ENCODE measurements around the gene TINAGL1.
A peak's percentile ranks its signal among the peaks of the same experiment; 100 is the strongest.

Gene TINAGL1, protein sequence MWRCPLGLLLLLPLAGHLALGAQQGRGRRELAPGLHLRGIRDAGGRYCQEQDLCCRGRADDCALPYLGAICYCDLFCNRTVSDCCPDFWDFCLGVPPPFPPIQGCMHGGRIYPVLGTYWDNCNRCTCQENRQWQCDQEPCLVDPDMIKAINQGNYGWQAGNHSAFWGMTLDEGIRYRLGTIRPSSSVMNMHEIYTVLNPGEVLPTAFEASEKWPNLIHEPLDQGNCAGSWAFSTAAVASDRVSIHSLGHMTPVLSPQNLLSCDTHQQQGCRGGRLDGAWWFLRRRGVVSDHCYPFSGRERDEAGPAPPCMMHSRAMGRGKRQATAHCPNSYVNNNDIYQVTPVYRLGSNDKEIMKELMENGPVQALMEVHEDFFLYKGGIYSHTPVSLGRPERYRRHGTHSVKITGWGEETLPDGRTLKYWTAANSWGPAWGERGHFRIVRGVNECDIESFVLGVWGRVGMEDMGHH

DNA sequence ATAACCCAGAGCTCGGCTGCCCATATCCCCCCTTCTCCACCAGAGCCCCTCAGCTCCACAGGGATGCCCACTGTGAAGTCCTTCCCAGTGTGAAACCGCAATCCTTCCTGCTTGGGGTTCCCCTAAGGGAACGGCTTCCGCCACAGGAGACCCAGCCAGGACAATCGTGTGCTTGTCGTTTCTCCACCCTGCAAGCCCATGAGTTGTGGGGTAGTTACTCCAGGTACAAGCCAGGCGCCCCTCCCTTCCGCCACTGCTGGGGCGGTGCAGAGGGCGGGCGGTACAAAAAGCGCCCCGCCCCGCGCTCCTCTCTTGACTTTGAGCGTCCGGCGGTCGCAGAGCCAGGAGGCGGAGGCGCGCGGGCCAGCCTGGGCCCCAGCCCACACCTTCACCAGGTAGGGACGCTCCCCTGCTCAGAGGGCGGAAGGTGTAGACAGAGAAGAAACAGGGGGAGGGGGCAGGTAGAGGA, at the start of gene TINAGL1:
TINAGL1 (plus strand) TSS at position 315 of the 469 bp plus-strand sequence. CDS start 634 bp downstream, outside the sequence.
- DNase-seq (no peak), ATAC-seq (replicated peaks) (peak; percentile 54 to 62)
- H3K27ac Mint-ChIP-seq, result peak within 1 kb of the TSS; percentile 49
- peak within 1 kb of the TSS in 1 of 2 donors; percentile 0 for H3K4me3 Mint-ChIP-seq
- peaks cover 14 to 25% of the 10 kb centered on the region in 2 donors for H3K27me3 Mint-ChIP-seq
- peaks cover 14 to 15% of the 10 kb centered on the region in 2 donors for H3K4me1 Mint-ChIP-seq
- no peaks in the 10 kb centered on the region for H3K36me3 Mint-ChIP-seq
- no peaks in the 10 kb centered on the region for H3K9me3 Mint-ChIP-seq

DNA sequence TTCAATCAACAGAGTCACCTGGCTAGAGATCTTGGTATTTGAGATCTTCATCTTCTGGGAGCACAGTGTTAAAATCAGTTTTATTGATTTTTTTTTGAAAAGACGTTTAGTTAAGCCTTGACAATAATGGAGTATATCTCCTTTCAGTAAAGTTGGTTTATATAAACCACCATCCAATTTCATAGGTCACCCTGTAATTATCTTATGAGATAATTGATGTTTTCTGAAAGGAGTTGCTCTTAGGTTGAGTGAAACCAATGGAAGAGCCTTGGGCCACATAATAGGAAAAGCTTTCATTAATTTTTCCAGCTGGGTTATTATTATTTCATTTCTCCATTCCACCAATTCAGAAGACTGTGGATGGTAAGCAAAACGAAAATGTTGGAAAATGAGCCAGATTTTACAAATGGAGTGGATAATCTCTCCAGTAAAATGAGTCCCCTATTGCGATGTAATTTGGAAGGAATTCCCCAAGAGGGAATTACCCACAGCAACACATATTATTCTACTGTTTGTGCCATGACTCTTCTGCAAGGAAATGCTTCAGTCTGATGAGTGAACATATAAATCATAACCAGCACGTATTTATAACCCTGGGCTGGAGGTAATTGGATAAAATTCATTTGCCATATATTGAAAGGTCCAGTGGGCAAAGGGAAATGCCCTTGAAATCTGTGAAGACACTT, 46.2 kb upstream of the TINAGL1 start:
- DNase-seq, result no peak
- Mint-ChIP-seq H3K36me3 (no peaks in the 10 kb centered on the region), H3K4me1 (peaks cover 0 to 5% of the 10 kb centered on the region in 2 donors), H3K27ac (no peak overlapping the region), H3K27me3 (peaks cover 4 to 8% of the 10 kb centered on the region in 2 donors), H3K4me3 (no peak overlapping the region), H3K9me3 (no peaks in the 10 kb centered on the region)
- no peak for ATAC-seq (replicated peaks)

GRCh38 chr1:31531177-31531999, 44.9 kb upstream of the TINAGL1 start:
- Mint-ChIP-seq H3K4me1 (peaks cover 3 to 12% of the 10 kb centered on the region in 2 donors), H3K36me3 (no peaks in the 10 kb centered on the region), H3K27me3 (peaks cover 8 to 9% of the 10 kb centered on the region in 2 donors), H3K9me3 (no peaks in the 10 kb centered on the region), H3K4me3 (no peak overlapping the region), H3K27ac (no peak overlapping the region)
- no peak for DNase-seq
- no peak for ATAC-seq (replicated peaks)

DNA sequence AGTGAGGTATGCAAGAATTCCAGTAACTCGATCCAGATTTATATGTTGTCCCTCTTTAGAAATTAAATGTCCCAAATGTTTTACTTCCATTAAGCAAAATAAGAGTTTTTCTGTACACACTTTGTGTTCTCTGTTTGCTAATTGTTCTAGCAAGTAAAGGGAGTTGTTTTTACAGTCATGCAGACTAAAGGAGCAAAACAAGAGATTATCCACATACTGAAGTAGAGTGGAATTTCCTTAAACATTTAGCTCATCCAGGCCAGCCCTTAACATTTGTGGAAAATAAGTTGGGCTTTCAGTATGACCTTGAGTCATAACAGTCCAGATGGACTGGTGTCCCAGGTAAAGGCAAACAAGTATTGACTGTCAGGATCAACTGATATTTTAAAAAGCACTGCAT, 44.1 kb upstream of the TINAGL1 start:
- H3K27ac Mint-ChIP-seq, result no peak overlapping the region
- no peak for ATAC-seq (replicated peaks)
- H3K27me3 Mint-ChIP-seq, result peaks cover 8 to 9% of the 10 kb centered on the region in 2 donors
- no peaks in the 10 kb centered on the region for H3K9me3 Mint-ChIP-seq
- H3K4me3 Mint-ChIP-seq, result no peak overlapping the region
- H3K36me3 Mint-ChIP-seq, result no peaks in the 10 kb centered on the region
- H3K4me1 Mint-ChIP-seq, result peaks cover 3 to 14% of the 10 kb centered on the region in 2 donors
- DNase-seq, result no peak

GRCh38 chr1:31535561-31535960, 40.8 kb upstream of the TINAGL1 start:
- H3K36me3 Mint-ChIP-seq, result no peaks in the 10 kb centered on the region
- H3K27me3 Mint-ChIP-seq, result peaks cover 8 to 9% of the 10 kb centered on the region in 2 donors
- no peak for DNase-seq
- H3K9me3 Mint-ChIP-seq, result no peaks in the 10 kb centered on the region
- no peak for ATAC-seq (replicated peaks)
- peaks cover 3 to 9% of the 10 kb centered on the region in 2 donors for H3K4me1 Mint-ChIP-seq
- peak overlapping the region in 1 of 2 donors; percentile 57 for H3K4me3 Mint-ChIP-seq
- no peak overlapping the region for H3K27ac Mint-ChIP-seq

GRCh38 chr1:31539329-31539728, 37.0 kb upstream of the TINAGL1 start:
- H3K27ac Mint-ChIP-seq, result no peak overlapping the region
- peaks cover 3 to 4% of the 10 kb centered on the region in 2 donors for H3K36me3 Mint-ChIP-seq
- H3K4me1 Mint-ChIP-seq, result peaks cover 3 to 9% of the 10 kb centered on the region in 2 donors
- no peak for ATAC-seq (replicated peaks)
- peaks cover 8 to 15% of the 10 kb centered on the region in 2 donors for H3K27me3 Mint-ChIP-seq
- peaks cover 6 to 9% of the 10 kb centered on the region in 2 donors for H3K9me3 Mint-ChIP-seq
- no peak overlapping the region for H3K4me3 Mint-ChIP-seq
- no peak for DNase-seq

DNA sequence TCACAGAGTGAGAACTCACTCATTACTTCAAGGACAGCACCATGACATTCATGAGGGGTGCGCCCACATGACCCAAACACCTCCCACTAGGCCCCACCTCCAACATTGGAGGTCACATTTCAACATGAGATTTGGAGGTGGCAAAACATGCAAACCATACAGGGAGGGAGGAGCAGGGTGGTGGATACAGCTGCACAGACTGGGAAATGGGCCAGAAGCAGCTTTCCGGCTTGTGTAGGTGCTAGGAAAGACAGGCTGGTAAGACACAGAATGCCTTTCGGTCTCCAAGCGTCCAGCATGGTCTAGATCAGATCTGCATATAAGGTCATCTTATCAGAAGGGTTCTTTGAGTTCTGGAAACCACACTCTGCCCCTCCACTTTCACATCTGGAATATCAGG, 35.1 kb upstream of the TINAGL1 start:
- ATAC-seq (replicated peaks) (no peak), DNase-seq (no peak)
- H3K9me3 Mint-ChIP-seq, result peaks cover 6 to 9% of the 10 kb centered on the region in 2 donors
- peaks cover 1 to 4% of the 10 kb centered on the region in 2 donors for H3K4me1 Mint-ChIP-seq
- peaks cover 3 to 4% of the 10 kb centered on the region in 2 donors for H3K36me3 Mint-ChIP-seq
- H3K4me3 Mint-ChIP-seq, result no peak overlapping the region
- no peak overlapping the region for H3K27ac Mint-ChIP-seq
- H3K27me3 Mint-ChIP-seq, result peaks cover 0 to 5% of the 10 kb centered on the region in 2 donors

- peaks cover 5 to 9% of the 10 kb centered on the region in 2 donors for H3K4me1 Mint-ChIP-seq
- no peak overlapping the region for H3K4me3 Mint-ChIP-seq
- no peak overlapping the region for H3K27ac Mint-ChIP-seq
- DNase-seq, result no peak
- peaks cover 3 to 4% of the 10 kb centered on the region in 2 donors for H3K36me3 Mint-ChIP-seq
- H3K9me3 Mint-ChIP-seq, result peaks cover 6 to 9% of the 10 kb centered on the region in 2 donors
- ATAC-seq (replicated peaks), result no peak
- H3K27me3 Mint-ChIP-seq, result peaks cover 10 to 14% of the 10 kb centered on the region in 2 donors
Observed at GRCh38 chr1:31545927-31546540, 30.3 kb upstream of the TINAGL1 start.

DNA sequence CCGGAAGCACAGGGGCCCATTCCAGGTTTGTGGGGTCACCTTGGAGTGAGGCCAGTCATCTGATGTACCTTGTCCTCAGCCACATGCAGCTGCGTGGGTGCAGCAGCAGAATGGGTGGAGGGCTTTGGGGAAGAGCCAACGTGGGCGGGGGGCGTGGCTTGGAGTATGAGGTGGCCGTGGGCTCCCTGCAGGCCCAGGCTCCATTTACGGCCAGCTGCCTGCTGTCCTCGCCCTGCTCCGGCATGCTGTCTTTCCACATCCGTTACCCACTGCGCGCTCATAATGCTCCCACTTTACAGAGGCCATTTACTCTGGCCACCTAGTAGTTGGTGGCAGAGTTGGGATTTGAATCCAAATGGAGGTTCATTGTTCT, 27.8 kb upstream of the TINAGL1 start:
- H3K4me1 Mint-ChIP-seq, result peaks cover 5 to 9% of the 10 kb centered on the region in 2 donors
- H3K27me3 Mint-ChIP-seq, result peaks cover 8 to 14% of the 10 kb centered on the region in 2 donors
- H3K27ac Mint-ChIP-seq, result no peak overlapping the region
- H3K4me3 Mint-ChIP-seq, result no peak overlapping the region
- no peaks in the 10 kb centered on the region for H3K36me3 Mint-ChIP-seq
- no peaks in the 10 kb centered on the region for H3K9me3 Mint-ChIP-seq
- DNase-seq, result no peak
- ATAC-seq (replicated peaks), result peak; percentile 3 to 13

DNA sequence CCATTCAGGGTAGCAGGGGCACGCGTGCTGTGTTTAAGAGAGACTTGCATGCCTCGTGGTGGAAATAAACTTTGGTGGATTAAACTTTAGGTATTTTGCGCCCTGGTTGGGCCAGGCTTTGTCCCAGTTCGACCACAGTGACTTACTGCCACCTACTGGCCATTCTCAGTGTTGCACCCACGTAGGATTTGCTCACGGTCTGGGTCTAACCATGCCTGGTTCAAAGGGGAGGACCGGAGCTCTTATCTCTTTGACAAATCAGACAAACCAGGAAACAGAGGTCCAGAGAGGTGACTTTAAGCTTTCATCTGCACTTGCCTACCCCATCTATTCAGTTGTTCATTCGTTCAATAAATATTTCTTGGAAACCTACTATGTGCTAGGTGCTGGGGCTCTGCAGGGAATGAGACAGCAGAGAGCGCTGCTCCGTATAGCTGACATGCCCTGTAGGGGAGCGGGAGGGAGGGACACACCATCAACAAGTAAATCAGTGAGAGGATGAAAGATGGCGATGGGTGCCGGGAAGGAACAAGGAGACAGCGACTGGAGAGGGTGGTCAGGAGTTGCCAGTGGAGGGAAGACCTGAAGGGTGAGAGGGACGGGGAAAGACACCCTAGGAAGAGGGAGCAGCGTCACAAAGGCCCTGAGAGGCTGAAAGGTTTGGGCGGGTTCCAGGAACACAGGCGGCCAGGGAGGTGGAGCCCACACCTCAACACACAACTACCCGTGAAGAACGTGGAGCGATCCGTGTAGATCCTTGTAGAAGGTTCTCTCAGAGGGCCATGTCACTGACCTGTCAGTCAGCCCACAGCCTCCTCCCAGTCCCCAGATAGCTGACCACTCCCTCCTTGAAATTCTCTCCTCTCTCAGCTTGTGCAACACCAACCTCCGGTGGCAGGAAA, 27.2 kb upstream of the TINAGL1 start:
- DNase-seq (peak; percentile 84), ATAC-seq (replicated peaks) (peak; percentile 94 to 96)
- Mint-ChIP-seq H3K36me3 (no peaks in the 10 kb centered on the region), H3K9me3 (no peaks in the 10 kb centered on the region), H3K4me3 (peak overlapping the region; percentile 57 to 74), H3K4me1 (peaks cover 5 to 9% of the 10 kb centered on the region in 2 donors), H3K27me3 (peaks cover 8 to 14% of the 10 kb centered on the region in 2 donors), H3K27ac (peak overlapping the region; percentile 3)

- Mint-ChIP-seq H3K27ac (peak overlapping the region; percentile 3), H3K36me3 (no peaks in the 10 kb centered on the region), H3K4me1 (peaks cover 5 to 9% of the 10 kb centered on the region in 2 donors), H3K9me3 (no peaks in the 10 kb centered on the region), H3K4me3 (peak overlapping the region; percentile 8 to 57), H3K27me3 (peaks cover 8 to 14% of the 10 kb centered on the region in 2 donors)
- DNase-seq, result no peak
- ATAC-seq (replicated peaks), result peak; percentile 41 to 54
Observed at GRCh38 chr1:31549809-31550620, 26.3 kb upstream of the TINAGL1 start.

DNA sequence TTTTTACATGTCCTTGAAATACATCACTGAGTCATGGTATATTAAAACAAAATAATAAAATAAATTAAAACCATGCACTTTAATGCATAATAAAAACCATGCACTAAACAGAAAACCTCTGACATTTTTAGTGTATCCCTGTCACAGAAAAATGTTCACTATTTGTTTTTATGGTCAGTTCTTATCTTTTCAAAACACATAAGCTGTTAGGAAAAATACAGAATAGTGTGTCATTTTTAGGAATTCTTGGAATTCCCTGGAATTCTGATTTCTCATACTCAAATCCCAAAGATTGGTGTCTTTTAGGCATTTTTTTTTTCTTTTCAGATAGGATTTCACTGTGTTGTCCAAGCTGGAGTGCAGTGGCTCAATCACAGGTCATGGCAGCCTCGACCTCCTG, 25.1 kb upstream of the TINAGL1 start:
- Mint-ChIP-seq H3K9me3 (no peaks in the 10 kb centered on the region), H3K27ac (no peak overlapping the region), H3K4me3 (no peak overlapping the region), H3K27me3 (peaks cover 8 to 14% of the 10 kb centered on the region in 2 donors), H3K4me1 (peaks cover 5 to 9% of the 10 kb centered on the region in 2 donors), H3K36me3 (no peaks in the 10 kb centered on the region)
- ATAC-seq (replicated peaks) (no peak), DNase-seq (no peak)

Data from stimulated activated naive B cell treated with anti-CD40 and anti-IgM and Interleukin-4, amounts not matched to agents 10 μg/mL and 1 μg/mL and 100 μg/mL, for 72 hours (primary cell).